PFSK-1 (cell line): Measurements from ENCODE around the gene DNAJB12.
A peak's percentile ranks its signal among the peaks of the same experiment; 100 is the strongest.

Source experiments
- FOXP2 ChIP-seq: optimal IDR thresholded peaks from 2 replicates; pipeline ENCODE3; 2011; ENCODE audit warnings: borderline replicate concordance, control low read depth, inconsistent platforms; ENCODE audit not compliant: insufficient read depth; ENCODE audit errors: extremely low read length, extremely low read depth
- POLR2AphosphoS5 ChIP-seq: IDR thresholded peaks from 2 replicates; pipeline ENCODE4 v1.6.1; 2012; ENCODE audit warnings: low read depth, mild to moderate bottlenecking, control low read depth, low read length, moderate library complexity
- SIN3A ChIP-seq: IDR thresholded peaks from 2 replicates; pipeline ENCODE4 v1.6.1; 2012; ENCODE audit warnings: mild to moderate bottlenecking, low read length, moderate library complexity, borderline replicate concordance; ENCODE audit not compliant: insufficient read depth
- TAF1 ChIP-seq: IDR thresholded peaks from 2 replicates; pipeline ENCODE4 v1.6.1; 2012; ENCODE audit warnings: low read length, control low read depth, borderline replicate concordance; ENCODE audit not compliant: insufficient read depth
- TF ChIP-seq, protein P1 (sequence below), 2 experiments: IDR thresholded peaks; 2 replicates each; pipeline versions ENCODE4 v1.6.1 to v1.8.0; 2011 to 2012; ENCODE audit warnings: low read depth in 2 of 2, low read length in 2 of 2, control low read depth in 1 of 2, inconsistent platforms in 1 of 2, mild to moderate bottlenecking in 1 of 2, moderate library complexity in 1 of 2; ENCODE audit not compliant: insufficient read depth in 1 of 2

DNAJB12 gene

DNA sequence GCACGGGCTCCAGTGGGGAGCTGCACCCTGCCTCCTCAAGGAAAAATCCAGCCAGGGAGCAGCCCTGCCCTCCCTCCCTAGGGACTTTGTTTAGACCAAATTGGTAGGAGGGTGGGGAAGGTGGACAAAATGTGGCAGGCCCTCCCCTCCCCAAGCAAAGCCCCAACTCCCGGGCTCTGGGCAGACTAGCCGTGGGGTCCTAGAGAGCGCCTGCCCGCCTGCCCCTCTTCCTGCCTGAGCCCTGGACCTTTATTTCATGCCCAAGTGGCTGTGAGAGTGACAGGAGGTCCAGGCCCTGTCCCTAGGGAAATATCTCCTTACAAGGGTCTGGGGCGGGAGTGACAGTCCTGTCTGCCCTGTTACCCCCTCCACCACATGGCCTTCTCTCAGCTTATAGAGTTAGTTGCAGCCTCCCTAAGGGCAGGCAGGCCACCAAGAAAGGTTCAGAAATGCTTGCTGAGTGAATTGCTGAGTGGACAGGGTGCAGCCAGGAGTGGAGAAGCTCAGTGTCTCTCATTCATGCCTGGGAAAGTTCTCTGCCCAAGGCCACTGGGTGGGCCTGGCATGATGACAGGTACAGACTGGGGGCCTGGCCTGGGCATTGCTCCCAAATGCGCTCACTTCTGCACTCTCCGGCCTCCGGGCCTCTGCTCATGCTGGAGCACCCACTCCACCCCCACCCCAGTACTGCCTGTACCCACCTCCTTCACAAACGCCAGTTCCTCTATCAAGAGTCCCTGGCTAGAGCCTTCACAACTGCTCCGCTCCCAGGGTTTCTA lies 25.2 kb downstream of the DNAJB12 start:
- TF ChIP-seq, protein P1, sequence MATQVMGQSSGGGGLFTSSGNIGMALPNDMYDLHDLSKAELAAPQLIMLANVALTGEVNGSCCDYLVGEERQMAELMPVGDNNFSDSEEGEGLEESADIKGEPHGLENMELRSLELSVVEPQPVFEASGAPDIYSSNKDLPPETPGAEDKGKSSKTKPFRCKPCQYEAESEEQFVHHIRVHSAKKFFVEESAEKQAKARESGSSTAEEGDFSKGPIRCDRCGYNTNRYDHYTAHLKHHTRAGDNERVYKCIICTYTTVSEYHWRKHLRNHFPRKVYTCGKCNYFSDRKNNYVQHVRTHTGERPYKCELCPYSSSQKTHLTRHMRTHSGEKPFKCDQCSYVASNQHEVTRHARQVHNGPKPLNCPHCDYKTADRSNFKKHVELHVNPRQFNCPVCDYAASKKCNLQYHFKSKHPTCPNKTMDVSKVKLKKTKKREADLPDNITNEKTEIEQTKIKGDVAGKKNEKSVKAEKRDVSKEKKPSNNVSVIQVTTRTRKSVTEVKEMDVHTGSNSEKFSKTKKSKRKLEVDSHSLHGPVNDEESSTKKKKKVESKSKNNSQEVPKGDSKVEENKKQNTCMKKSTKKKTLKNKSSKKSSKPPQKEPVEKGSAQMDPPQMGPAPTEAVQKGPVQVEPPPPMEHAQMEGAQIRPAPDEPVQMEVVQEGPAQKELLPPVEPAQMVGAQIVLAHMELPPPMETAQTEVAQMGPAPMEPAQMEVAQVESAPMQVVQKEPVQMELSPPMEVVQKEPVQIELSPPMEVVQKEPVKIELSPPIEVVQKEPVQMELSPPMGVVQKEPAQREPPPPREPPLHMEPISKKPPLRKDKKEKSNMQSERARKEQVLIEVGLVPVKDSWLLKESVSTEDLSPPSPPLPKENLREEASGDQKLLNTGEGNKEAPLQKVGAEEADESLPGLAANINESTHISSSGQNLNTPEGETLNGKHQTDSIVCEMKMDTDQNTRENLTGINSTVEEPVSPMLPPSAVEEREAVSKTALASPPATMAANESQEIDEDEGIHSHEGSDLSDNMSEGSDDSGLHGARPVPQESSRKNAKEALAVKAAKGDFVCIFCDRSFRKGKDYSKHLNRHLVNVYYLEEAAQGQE (IDR thresholded peaks at IDR 0.05; ENCODE audit: insufficient read depth in 1 of 2, low read depth in 2 of 2, low read length in 2 of 2), result no peak
- no peak for TF ChIP-seq FOXP2
- no peak for TF ChIP-seq POLR2AphosphoS5
- TF ChIP-seq SIN3A, result no peak
- no peak for TF ChIP-seq TAF1

- TF ChIP-seq FOXP2, result no peak
- TF ChIP-seq SIN3A, result no peak
- no peak for TF ChIP-seq TAF1
- TF ChIP-seq POLR2AphosphoS5, result no peak
- TF ChIP-seq, protein P1 (IDR thresholded peaks at IDR 0.05; ENCODE audit: insufficient read depth in 1 of 2, low read depth in 2 of 2, low read length in 2 of 2), result no peak
These were observed 25.9 kb downstream of the DNAJB12 start for GRCh38 chr10:72328829-72329204.

- TF ChIP-seq, protein P1 (IDR thresholded peaks at IDR 0.05; ENCODE audit: insufficient read depth in 1 of 2, low read depth in 2 of 2, low read length in 2 of 2), result 0 out of 4 replicates have a peak, but pooled peaks of 1 of the 2 experiments have one; percentile 17
- TF ChIP-seq FOXP2, result no peak
These were observed 26.5 kb downstream of the DNAJB12 start for GRCh38 chr10:72328045-72328828.

DNA sequence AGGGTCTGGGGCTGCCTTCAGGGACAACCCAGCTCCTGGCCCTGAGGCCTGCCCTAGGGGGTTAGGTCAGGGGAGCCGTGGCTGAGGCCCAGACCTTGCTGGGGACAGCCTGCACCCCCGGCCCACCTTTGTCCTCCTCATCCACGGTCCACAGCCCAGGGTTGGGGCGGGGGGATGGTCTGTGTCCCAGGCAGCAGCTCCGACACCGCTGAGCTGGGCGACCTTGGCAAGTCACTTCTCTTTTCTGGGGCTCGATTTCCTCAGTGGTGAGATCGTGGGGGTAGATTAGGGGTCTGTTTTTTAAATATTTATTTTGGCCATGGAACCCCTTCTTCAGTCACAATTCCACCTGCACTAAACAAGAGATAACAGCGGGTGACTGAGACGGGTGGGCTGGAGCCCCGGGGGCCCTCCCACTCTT lies 30.9 kb downstream of the DNAJB12 start:
- TF ChIP-seq FOXP2, result no peak
- no peak for TF ChIP-seq TAF1
- TF ChIP-seq, protein P1 (IDR thresholded peaks at IDR 0.05; ENCODE audit: insufficient read depth in 1 of 2, low read depth in 2 of 2, low read length in 2 of 2), result no peak
- no peak for TF ChIP-seq SIN3A
- no peak for TF ChIP-seq POLR2AphosphoS5
